Measurements from ENCODE around the gene NPS. TPM values are rescaled to one million over a fixed set of nuclear protein-coding genes. Genes with fewer than 3 reads are reported as not detected.

Gene NPS
- not detected in 2 replicates for total RNA-seq

GRCh38 chr10:127549009-127549408 lies at the start of gene NPS:
TSS of gene NPS (plus strand) at chr10:127549309. CDS start at chr10:127549369, 60 bp downstream.

Other genes with a start within 250 kb of the NPS start
- not detected in 2 replicates for gene FOXI2, start 187.9 kb downstream of the NPS start, total RNA-seq